HCEC 1CT (cell line): ENCODE measurements around the gene LSM5.
"Not testable (repeated sequence)": the region's sequence is repeated elsewhere in the genome, so short reads cannot be mapped to it uniquely, and the experiment has no call there.

ENCODE experiments used
- DNase-seq: peaks from one replicate; pipeline ENCODE4 v3.0.0-alpha.2; 2017

LSM5 gene

DNA sequence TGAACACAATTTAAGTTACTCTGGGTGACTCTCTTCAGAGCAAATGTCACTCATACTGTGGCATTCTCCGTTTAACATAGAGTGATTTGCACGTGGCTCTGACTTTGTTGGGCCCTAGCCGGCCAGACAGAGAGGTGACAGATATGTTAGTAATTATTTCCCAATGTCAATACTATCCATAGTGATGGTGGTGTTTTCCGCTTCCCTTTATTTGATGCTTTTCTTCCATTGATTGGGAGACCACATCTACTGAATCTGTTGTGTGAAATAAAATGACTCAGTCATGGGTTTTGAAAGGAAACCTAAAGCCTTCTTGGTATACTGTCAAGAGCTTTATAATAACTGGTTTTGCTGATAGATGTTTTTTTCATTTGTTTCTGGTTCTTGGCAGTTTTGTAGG is 12.5 kb upstream of the LSM5 start:
- no peak for DNase-seq

DNA sequence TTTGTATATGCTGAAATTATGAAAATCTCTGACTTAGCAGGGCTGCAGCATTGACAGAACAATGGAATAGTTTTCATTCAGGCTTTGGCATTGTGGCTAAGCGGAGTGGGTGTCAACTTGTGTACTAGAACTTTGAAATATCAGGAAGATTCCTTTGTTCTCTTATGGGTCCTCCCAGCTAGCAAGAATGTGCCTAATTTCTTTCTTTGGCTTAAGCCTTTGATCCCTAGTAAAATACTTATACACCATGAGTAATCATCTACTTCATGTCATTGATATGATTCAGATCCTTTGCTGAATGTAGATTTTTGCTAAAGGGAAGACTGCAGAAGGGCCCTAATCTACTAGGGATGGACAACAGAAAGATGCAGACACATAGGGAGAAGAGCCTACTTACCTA is 11.3 kb upstream of the LSM5 start:
- DNase-seq: peak; percentile 91

DNA sequence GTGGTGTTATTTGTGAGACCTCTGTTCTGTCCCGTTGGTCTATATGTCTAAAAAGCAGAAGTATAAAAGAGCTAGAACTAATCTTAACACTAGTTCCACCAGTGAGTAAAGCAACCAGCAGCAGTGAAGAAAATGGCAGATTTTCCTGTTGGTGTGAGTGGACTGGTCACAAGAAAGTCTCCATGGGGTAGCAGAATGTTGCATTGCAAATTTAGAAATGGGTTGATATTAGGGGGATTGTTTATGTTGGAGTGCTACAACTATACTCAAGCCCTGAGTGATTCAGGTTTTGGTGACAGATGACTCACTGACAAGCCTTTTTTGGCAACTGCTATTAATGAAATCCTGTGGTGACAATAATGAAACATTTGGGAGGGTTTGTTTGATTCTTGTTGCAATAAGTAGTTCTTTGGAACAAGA is 10.8 kb upstream of the LSM5 start:
- peak; percentile 62 for DNase-seq

DNA sequence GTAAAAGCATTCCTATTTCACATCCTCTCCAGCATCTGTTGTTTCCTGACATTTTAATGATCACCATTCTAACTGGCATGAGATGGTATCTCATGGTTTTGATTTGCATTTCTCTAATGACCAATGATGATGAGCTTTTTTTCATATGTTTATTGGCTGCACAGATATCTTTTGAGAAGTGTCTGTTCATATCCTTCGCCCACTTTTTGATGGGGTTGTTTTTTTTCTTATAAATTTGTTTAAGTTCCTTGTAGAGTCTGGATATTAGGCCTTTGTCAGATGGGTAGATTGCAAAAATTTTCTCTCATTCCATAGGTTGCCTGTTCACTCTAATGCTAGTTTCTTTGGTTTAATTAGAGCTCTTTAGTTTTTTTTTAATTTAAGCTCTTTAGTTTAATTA is 10.0 kb upstream of the LSM5 start:
- DNase-seq: not testable (repeated sequence)

DNA sequence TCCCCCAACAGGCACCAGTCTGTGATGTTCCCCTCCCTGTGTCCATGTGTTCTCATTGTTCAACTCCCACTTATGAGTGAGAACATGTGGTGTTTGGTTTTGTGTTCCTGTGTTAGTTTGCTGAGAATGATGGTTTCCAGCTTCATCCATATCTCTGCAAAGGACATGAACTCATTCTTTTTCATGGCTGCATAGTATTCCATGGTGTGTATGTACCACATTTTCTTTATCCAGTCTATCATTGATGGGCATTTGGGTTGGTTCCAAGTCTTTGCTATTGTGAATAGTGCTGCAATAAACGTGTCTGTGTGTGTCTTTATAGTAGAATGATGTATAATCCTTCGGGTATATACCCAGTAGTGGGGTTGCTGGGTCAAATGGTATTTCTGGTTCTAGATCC is 9.6 kb upstream of the LSM5 start:
- not testable (repeated sequence) for DNase-seq

DNA sequence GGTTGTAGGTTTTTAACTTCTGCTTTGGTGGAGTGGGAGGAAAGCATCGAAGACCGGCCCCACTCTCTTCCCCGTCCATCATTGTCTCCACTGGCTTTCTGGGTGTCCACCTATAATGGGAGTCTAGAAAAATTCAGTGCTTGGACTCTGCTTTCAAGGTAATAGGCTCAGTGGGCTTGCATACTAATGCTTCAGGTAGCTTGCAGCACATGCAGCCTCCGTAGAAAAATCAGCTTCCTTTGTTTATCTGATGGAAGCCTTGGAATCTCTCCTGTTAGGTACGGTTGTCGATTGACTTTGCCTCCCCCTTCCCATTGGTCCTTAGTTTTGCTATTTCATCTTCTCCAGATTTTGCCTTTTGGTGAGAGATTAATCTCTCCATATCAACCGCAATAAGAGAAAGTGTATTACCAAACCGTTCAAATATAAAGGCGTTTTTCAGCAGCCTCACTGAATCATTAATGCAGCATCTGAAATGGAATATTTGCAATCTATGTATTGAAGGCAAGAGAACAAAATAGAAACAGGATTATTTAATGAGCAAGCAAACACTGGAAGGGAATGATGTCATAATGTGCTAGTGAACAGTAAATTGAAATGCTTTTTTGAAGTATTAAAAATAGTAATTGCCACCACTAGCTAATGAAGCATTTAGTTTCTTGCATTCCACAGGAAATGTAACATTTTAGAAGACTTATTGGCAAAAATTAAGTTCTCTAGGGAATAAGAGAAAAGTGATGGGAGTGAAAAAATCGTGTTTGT is 6.1 kb upstream of the LSM5 start:
- peak; percentile 10 for DNase-seq

DNA sequence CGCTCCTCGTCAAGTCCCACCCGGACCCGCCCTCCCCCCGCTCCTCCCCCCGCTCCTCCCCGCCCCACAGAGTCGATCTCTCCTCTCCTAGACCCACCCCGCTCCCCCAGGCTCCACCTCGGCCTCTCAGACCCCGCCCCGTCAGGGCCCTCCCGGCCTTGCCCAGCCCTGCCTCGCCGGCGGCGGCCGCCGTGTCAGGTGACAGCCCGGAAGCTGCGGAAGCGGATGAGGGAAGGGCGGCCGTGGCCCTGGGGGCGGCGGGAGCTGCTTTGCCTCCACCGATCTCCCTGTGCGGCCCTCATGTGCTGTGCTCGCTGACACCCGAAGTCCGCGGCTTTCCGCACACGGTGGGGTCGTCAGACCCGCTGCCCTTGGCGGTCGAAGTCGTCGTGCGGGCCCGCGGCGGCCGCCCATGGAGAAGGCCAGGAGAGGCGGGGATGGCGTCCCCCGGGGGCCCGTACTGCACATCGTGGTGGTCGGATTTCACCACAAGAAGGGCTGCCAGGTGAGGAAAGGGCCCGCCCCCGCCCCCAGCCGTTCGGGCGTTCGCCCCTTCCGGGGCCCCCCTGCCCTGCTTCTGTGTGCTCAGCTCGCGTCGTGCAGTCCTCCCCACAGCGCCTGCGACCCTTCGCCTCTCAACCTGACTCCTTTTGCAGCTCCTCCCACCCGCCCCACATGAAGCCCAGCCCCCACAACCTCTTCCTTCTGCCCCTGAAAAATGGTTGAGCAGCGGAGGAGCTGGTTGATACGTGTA is 5.3 kb upstream of the LSM5 start, which contains the start of gene AVL9:
Gene AVL9, plus strand, starts transcription at position 192 of the 754 bp plus-strand sequence. Its CDS starts 221 bp downstream, at position 413.
- DNase-seq: peak; percentile 96

DNA sequence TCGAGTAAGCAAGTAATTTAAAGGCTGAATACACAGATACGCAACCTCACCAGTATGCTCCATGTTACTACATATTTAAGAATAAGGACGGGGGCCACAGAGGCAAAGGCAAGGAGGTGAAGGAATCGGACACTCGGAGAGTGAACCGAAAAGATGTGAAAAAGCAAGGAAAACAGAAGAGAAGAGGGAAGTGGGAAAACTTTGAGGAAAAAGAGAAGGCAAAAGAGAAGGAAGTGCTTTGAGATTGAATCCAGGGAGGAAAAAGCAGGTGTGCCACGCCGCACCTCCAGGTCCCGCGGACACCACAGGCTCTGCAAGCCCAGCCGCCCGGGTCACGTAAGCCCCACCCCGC is 4.7 kb upstream of the LSM5 start:
- DNase-seq: no peak

DNA sequence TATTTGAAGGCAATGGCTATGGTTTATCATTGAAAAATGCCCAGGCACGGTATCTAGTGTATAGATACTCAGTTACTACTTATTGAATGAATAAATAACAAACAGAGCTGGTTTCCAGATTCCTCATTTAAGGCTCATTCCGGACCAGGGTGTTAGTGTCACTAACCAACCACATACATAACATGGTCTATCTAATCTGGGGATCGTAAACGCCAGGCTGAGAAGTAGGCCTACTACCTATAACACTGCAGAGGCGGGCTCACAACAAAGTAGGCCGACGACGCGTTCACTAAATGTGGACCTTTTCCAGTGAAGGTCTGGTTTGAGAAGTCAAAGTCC is 423 bp downstream of the LSM5 start:
- DNase-seq: no peak

DNA sequence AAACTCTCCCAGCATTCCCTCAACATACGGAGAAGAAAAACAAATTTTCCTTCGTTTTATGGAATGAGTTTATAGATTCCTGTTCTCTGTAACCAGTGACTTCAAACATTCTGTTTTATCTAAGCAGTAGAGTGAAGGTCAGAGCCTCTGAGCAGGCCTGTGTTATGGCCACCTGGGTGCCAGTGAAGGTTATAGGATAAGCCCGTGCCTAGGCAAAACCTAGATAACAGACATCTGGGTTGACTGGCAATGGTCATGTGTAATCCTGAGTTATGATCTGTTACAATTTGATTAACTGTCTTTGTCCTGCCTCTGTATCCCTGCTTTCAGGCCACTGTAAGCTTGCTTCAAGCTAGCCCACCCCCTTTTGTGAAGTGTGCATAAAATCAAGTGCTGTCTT is 8.3 kb downstream of the LSM5 start:
- no peak for DNase-seq

DNA sequence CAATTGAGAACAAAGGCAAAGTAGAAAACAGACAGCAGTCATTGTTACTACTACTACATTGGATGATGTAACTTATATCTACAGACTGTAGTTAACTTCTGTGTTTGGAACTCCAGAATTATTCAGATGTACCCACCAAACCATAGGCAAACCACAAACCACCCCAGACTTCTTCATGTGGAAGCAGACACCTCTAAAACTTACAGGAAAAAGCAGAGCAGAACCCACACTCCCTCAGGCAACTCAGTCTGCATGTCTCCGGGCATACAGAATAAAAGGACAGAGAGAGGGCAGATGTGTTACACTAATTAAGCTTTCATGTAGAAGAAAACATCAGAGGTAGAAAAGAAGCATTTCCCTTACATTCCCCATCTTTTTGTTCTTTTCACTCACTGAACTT is 9.0 kb downstream of the LSM5 start:
- no peak for DNase-seq

DNA sequence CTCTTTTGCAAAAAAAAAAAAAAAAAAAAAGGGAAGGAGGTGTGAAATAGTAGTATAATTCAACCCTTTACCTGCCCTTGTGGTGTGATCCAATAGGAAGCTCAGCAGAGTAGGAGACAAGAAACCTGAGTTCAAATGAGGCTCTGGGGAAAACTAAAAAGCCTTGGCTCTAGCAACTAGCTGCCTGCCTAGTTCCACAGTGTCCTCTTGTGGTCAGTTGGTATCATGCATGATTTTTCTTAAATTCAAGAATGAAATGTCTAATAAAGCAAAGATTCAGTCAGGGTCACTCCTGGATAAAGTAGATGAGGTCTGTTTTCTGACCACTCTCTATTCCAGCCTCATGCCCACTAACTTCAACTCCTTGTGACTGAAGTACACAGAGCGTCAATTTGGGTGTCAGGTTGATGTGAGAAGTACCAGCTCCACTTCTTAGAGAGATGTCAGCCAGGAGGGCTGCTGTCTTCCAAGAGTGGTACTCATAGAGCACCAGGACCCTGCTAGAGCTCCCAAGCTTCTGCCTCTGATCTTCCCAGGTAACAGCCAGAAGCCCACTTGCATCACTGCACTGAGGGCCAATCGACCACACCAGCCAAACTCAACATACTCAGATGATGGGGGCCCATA is 10.5 kb downstream of the LSM5 start:
- DNase-seq: peak; percentile 43

DNA sequence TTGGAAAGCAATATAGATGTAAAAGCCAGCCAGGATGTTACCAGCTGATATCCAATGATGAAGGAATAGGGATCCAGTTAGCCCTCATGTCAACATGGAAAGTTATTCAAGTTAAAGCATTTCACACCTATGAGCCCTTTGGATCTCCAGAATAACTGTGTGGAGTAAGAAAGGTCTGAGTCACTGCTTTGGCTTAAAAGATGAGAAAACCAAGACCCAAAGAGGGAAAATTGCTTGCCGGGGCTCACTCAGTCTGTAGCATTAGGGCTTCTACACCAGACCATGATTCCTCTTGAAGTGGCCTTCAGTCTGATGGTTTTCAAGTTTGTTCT is 12.6 kb downstream of the LSM5 start:
- DNase-seq: no peak

DNA sequence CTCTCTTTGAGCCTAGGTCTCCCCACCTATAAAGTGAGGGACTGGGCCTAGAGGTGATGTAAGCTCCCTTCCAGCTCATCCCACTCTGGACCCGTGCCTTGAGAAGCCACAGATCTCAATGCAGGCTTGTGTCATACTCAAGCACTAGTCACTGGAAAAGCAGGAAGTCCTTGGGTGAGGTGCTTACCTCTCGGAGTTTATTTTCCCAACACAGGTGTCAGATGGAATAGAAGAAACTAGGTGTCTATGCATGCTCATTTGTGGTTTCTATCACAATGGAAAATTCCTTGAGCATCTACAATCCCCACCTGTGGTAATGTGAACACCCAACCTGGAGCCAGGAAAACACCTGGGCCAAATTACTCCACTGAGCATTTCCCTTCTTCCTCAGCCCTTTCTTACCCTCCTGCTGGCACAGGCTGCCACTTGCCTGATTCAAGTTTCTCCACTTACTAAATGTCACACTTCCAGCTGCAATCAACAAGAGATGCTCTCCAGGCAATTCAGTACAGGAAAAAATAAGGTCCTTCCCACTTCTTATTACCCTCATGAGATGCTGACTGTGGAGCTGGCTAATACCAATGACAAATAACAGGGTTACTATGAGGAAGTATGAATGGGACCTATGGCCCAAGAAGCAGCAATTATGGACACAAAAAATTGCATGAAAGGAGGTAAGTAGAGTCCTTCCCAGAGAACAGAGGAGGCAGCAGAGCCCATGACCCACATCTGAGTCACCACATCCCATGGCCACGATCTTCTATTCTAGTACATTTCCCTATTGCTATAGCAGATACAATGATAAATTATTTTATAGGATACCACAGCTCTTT is 13.1 kb downstream of the LSM5 start:
- peak; percentile 24 for DNase-seq

DNA sequence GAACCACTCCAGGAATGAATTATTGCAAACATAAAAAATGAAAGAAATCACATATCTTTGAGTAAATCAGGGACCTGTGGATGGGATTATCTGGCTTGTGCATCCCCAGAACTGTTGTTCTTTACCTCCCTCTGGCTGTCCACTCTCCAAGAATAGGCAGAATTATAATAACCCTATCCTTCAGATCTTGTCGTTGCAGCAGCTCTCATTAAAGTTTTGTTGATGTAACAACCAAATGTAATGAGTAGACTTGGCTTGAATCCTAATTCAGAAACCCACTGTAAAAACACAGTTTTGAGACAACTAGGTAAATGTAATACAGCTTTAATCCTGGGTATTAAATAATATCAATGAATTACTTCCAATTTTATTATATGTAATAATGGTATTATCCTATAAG is 16.2 kb downstream of the LSM5 start:
- no peak for DNase-seq

DNA sequence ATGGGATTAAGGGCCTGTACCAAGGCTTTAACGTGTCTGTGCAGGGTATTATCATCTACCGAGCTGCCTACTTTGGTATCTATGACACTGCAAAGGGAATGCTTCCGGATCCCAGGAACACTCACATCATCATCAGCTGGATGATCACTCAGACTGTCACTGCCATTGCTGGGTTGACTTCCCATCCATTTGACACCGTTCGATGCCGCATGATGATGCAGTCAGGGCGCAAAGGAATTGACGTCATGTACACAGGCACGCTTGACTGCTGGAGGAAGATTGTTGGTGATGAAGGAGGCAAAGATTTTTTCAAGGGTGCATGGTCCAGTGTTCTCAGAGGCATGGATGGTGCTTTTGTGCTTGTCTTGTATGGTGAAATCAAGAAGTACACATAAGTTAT is 18.2 kb downstream of the LSM5 start:
- no peak for DNase-seq

DNA sequence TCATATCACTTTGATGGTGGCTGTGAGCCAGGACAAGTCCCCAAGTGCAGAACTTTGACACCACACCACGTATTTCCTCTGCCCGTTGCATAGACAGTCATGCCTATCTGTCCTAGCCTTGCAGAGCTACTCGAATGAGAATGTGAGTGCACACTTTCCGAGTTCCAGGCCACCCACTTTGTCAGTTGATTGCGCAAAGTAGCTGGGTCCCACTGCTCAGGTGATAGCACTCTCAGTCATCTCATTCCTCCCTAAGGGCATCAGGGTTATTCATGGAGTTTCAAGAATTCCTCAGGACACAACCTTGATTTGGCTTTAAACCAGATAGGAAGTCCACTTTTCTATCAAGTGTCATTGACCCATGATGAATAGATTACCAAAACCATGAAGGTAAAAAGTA is 19.3 kb downstream of the LSM5 start:
- no peak for DNase-seq

DNA sequence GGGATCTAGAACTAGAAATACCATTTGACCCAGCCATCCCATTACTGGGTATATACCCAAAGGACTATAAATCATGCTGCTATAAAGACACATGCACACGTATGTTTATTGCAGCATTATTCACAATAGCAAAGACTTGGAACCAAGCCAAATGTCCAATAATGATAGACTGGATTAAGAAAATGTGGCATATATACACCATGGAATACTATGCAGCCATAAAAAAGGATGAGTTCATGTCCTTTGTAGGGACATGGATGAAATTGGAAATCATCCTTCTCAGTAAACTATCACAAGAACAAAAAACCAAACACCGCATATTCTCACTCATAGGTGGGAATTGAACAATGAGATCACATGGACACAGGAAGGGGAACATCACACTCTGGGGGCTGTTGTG is 20.2 kb downstream of the LSM5 start:
- DNase-seq: not testable (repeated sequence)

DNA sequence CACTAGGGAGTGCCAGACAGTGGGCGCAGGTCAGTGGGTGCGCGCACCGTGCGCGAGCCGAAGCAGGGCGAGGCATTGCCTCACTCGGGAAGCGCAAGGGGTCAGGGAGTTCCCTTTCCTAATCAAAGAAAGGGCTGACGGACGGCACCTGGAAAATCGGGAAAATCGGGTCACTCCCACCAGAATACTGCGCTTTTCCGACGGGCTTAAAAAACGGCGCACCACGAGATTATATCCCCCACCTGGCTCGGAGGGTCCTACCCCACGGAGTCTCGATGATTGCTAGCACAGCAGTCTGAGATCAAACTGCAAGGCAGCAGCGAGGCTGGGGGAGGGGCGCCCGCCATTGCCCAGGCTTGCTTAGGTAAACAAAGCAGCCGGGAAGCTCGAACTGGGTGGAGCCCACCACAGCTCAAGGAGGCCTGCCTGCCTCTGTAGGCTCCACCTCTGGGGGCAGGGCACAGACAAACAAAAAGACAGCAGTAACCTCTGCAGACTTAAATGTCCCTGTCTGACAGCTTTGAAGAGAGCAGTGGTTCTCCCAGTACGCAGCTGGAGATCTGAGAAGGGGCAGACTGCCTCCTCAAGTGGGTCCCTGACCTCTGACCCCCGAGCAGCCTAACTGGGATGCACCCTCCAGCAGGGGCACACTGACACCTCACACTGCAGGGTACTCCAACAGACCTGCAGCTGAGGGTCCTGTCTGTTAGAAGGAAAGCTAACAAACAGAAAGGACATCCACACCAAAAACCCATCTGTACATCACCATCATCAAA is 25.4 kb downstream of the LSM5 start:
- not testable (repeated sequence) for DNase-seq

DNA sequence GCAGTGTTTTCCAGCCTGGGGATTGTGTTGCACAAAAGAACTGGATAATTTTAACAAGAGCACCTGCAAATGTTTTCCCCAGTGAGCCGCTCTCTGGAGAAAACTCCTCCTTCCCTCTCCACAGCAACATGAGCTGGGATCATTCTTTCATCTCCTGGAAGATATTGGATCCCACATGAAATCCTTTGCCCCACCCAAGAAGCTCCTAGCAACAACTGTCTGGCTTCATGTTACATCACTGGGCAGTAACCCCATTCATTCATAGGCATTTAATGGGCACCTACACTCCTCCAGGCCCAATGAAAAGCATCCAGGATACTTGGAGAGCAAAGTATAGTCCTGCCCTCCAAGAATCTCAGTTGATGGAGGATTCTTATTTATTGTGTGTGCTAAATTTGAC is 27.2 kb downstream of the LSM5 start:
- no peak for DNase-seq

DNA sequence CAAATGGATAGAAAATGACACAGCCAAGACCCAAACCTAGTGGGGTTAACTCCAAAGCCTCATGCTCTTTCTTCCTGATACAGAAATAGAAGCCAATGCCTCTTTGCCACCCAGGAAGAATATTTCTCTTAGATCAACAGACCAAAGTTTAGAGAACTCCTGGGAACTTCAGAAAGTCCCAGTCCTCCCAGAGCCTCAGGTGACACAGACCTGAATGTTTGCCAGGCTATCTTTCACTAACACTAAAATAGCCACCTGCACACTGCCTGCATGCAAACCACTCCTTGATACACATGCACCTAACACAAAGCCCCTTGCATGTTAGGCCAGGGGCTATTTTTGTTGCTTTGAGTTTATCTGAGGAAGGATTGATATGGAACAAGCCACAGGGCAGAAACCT is 27.7 kb downstream of the LSM5 start:
- DNase-seq: no peak

DNA sequence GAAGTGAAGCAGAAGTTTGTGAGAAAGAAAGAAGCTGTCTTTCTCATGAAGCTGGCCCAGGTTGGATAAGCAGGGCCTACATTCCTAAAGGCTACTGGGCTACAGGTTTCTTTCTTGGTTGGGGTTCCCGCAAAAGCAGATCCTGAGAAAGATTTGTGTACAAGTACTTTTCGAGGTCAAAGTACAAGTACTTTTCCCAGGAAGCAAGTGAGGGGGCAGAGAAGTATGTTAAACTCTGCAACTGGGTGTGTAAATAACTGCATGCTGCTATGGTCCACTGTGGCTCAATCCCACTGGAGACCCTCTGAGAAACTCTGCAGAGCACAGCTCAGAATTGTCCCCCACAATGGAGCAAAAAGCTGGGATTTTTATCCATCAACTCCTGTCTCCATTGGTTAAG is 28.7 kb downstream of the LSM5 start:
- DNase-seq: no peak

DNA sequence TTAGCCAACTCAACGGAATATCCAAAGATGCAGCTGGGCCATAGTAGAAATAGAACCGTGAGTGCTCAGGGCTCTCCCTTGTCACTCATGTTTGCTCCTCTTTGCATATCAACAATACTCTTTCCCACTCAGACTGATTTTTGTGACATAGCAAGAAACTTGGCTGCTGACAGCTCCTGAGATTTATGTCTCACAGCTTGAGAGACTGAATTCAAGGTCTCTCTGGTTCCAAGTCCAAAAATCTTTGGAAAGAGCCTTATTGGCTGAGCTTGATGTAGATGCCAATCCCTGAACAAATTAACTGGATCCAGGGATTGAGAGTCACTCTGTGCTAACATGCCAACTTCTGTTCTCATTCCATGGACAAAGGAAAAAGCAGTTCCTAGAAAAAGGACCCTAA is 30.4 kb downstream of the LSM5 start:
- no peak for DNase-seq
